K562 (cell line): Measurements from ENCODE around the gene VTN. TPM values are rescaled to one million over a fixed set of nuclear protein-coding genes. Genes with fewer than 3 reads are reported as not detected.

Experiments
- ARID3A ChIP-seq: IDR thresholded peaks from 2 replicates; pipeline ENCODE4 v1.6.1; 2012; ENCODE audit warnings: low read depth, low read length, improper control_type of control experiment, borderline replicate concordance
- BRCA1 ChIP-seq, 2 experiments: fragments of 450-650 bp in 1 of 2; sonication (generic) in 1 of 2; formaldehyde crosslinking in 1 of 2; IDR thresholded peaks; 2 replicates each; pipeline versions ENCODE4 v1.5.0 to v1.6.1; 2017 to 2020; ENCODE audit warnings: mild to moderate bottlenecking in 1 of 2, missing genetic modification reagents in 1 of 2
- CAMTA2 ChIP-seq: fragments of 250-450 bp; sonication (Bioruptor Pico); conservative IDR thresholded peaks from 2 replicates; pipeline ENCODE4 v1.5.1; 2022
- DACH1 ChIP-seq: fragments of 450-650 bp; IDR thresholded peaks from 2 replicates; pipeline ENCODE4 v1.6.1; 2018; ENCODE audit not compliant: partially characterized antibody
- ESRRA ChIP-seq: fragments of 450-650 bp; IDR thresholded peaks from 2 replicates; pipeline ENCODE4 v1.6.1; 2014; ENCODE audit warnings: low read depth, mild to moderate bottlenecking, moderate library complexity, borderline replicate concordance
- FIP1L1 ChIP-seq: fragments of 200-400 bp; formaldehyde crosslinking; IDR thresholded peaks from 2 replicates; pipeline ENCODE4 v1.6.1; 2018; ENCODE audit warnings: mild to moderate bottlenecking, low read depth, low read length; ENCODE audit not compliant: poor library complexity, severe bottlenecking
- HIVEP1 ChIP-seq: fragments of 250-450 bp; sonication (Bioruptor Pico); IDR thresholded peaks from 2 replicates; pipeline ENCODE4 v1.4.0; 2020; ENCODE audit warnings: mild to moderate bottlenecking
- KLF13 ChIP-seq: fragments of 450-650 bp; IDR thresholded peaks from 2 replicates; pipeline ENCODE4 v1.6.1; 2016; ENCODE audit warnings: missing genetic modification characterization, low read depth, mild to moderate bottlenecking, missing compliant biosample characterization, moderate library complexity, borderline replicate concordance
- NCOA2 ChIP-seq, 2 experiments: fragments of 450-650 bp; IDR thresholded peaks; 2 replicates each; pipeline ENCODE4 v1.6.1; 2018; ENCODE audit warnings: mild to moderate bottlenecking in 2 of 2, moderate library complexity in 1 of 2; ENCODE audit not compliant: partially characterized antibody in 2 of 2
- REST ChIP-seq, 2 experiments: fragments of 450-650 bp; formaldehyde crosslinking in 1 of 2; IDR thresholded peaks; 2 replicates each; pipeline versions ENCODE4 v1.4.0 to v1.6.1; 2014 to 2020; ENCODE audit warnings: mild to moderate bottlenecking in 2 of 2, borderline replicate concordance in 1 of 2, low read depth in 1 of 2
- SUPT5H ChIP-seq: fragments of 450-650 bp; IDR thresholded peaks from 2 replicates; pipeline ENCODE4 v1.6.1; 2016
- XRCC3 ChIP-seq: fragments of 450-650 bp; IDR thresholded peaks from 2 replicates; pipeline ENCODE4 v1.6.1; 2017; ENCODE audit warnings: mild to moderate bottlenecking, moderate library complexity
- ZFP91 ChIP-seq: sonication (generic); formaldehyde crosslinking; IDR thresholded peaks from 2 replicates; pipeline ENCODE4 v1.8.0; 2022; ENCODE audit warnings: mild to moderate bottlenecking, missing genetic modification reagents
- ZNF280A ChIP-seq: fragments of 450-650 bp; IDR thresholded peaks from 2 replicates; pipeline ENCODE4 v1.6.1; 2018; ENCODE audit warnings: mild to moderate bottlenecking, low read depth; ENCODE audit not compliant: partially characterized antibody
- polyA plus RNA-seq, 8 experiments: library from polyadenylated mRNA; depleted of rRNA in 4 of 8; stranded (reverse) in 5 of 8; unstranded in 3 of 8; fragments of >200 nt; fragmentation: Nextera tagmentation in 2 of 8; fragmentation: Illumina TruSeq in 1 of 8; extraction: Ambion mirVana in 2 of 8; extraction: Trizol in 1 of 8; gene quantifications; 2 replicates each; pipeline versions ENCODE4 v1.2.1 to v1.2.3, GENCODE V29; 2011 to 2014; ENCODE audit warnings: inconsistent platforms in 1 of 8, missing spikeins in 1 of 8
- total RNA-seq, 7 experiments: library from RNA; depleted of rRNA in 6 of 7; stranded (reverse); fragments of >200 nt in 6 of 7; fragmentation: Illumina TruSeq in 2 of 7; extraction: Trizol in 2 of 7; gene quantifications; 2 replicates each; pipeline versions ENCODE4 v1.2.1 to v1.2.3, GENCODE V29; 2011 to 2021; ENCODE audit warnings: low replicate concordance in 1 of 7

Gene VTN
- total and polyA plus RNA-seq, 9 of the 15 experiments (the other 6 are each of a cell fraction or from before 2014, with no cell fraction given) = 0.13 to 1.0 (median 0.29) TPM; not detected in 1

GRCh38 chr17:28346746-28347246 is 23.3 kb downstream of the VTN start (continued):
- TF ChIP-seq REST (IDR thresholded peaks at IDR 0.05; ENCODE audit: borderline replicate concordance) = peak; percentile 59; the same call in 1 of the 2 replicates
- no peak for TF ChIP-seq REST (CRISPR knock-in tag; IDR thresholded peaks at IDR 0.05; ENCODE audit: low read depth)
- TF ChIP-seq XRCC3 = no peak
- TF ChIP-seq BRCA1 (IDR thresholded peaks at IDR 0.05) = no peak
- TF ChIP-seq BRCA1 (CRISPR knock-in tag; IDR thresholded peaks at IDR 0.05) = no peak
- no peak for TF ChIP-seq ZFP91 (CRISPR knock-in tag)
- TF ChIP-seq SUPT5H = no peak
- TF ChIP-seq CAMTA2 = no peak
- TF ChIP-seq FIP1L1 = no peak
- no peak for TF ChIP-seq ZNF280A
- no peak for TF ChIP-seq HIVEP1 (CRISPR knock-in tag)
- TF ChIP-seq NCOA2 (IDR thresholded peaks at IDR 0.05; ENCODE audit: partially characterized antibody in 2 of 2) = no peak
- TF ChIP-seq DACH1 = no peak
- TF ChIP-seq ESRRA = peak; percentile 93
- peak; percentile 30; the same call in 1 of the 2 replicates for TF ChIP-seq ARID3A
- TF ChIP-seq KLF13 (tag) = no peak
